ENCODE results near the gene MRM2.

GRCh38 chr7:2197436-2198155, 44.4 kb downstream of the MRM2 start:
- no peak for TF ChIP-seq POLR2A (IDR thresholded peaks at IDR 0.05; ENCODE audit: low read depth, low read length)
- no peak for TF ChIP-seq TAF1 (IDR thresholded peaks at IDR 0.05; ENCODE audit: low read depth, low read length)
- no peak for TF ChIP-seq POLR2AphosphoS5 (IDR thresholded peaks at IDR 0.05; ENCODE audit: low read depth, low read length)
- TF ChIP-seq PAX5 (IDR thresholded peaks at IDR 0.05; ENCODE audit: insufficient read depth, low read length, severe bottlenecking): no peak
- no peak for TF ChIP-seq SPI1 (IDR thresholded peaks at IDR 0.05; ENCODE audit: low read depth, low read length)
- TF ChIP-seq POU2F2 (IDR thresholded peaks at IDR 0.05; ENCODE audit: low read depth, low read length): no peak
